Natural killer cell (primary cell): ENCODE measurements around the gene CTSH. TPM values are rescaled to one million over a fixed set of nuclear protein-coding genes. Genes with fewer than 3 reads are reported as not detected.
A peak's percentile ranks its signal among the peaks of the same experiment; 100 is the strongest.

Experiments
- ATAC-seq, 3 donors: fragments of 150-1000 bp in 2 of 3; fragments of 200-7000 bp in 1 of 3; cut with Tn5 transposase; 1 replicate in 1 of 3; 2 replicates in 2 of 3; pipeline ENCODE4 v1.10.0; 2021; ENCODE audit warnings: mild to moderate bottlenecking in 2 of 3, moderate library complexity in 2 of 3
- DNase-seq, 2 donors: peaks; one replicate each; pipeline versions ENCODE4 v3.0.0 to v3.0.0-alpha.2; 2013 to 2021; ENCODE audit warnings: mixed read lengths in 1 of 2
- H3K27ac ChIP-seq: one replicate; pipeline ENCODE4 v1.5.1; 2013; ENCODE audit warnings: mild to moderate bottlenecking, low read length
- H3K27me3 ChIP-seq: one replicate; pipeline ENCODE4 v1.6.1; 2013; ENCODE audit warnings: low read length; ENCODE audit not compliant: control insufficient read depth, insufficient read depth
- H3K36me3 ChIP-seq: one replicate; pipeline ENCODE4 v1.6.1; 2013; ENCODE audit warnings: low read length; ENCODE audit not compliant: control insufficient read depth, insufficient read depth
- H3K4me1 ChIP-seq: one replicate; pipeline ENCODE4 v1.6.1; 2013; ENCODE audit warnings: low read length; ENCODE audit not compliant: control insufficient read depth, insufficient read depth
- H3K4me3 ChIP-seq: one replicate; pipeline ENCODE4 v1.5.1; 2013; ENCODE audit warnings: low read length
- H3K9me3 ChIP-seq: one replicate; pipeline ENCODE4 v1.6.1; 2013; ENCODE audit warnings: low read length; ENCODE audit not compliant: control insufficient read depth, insufficient read depth
- H3K27ac Mint-ChIP-seq, 2 donors: one replicate each; pipeline ENCODE4 v1.8.0; 2022; ENCODE audit warnings: mild to moderate bottlenecking in 2 of 2, mixed read lengths in 2 of 2, moderate library complexity in 1 of 2
- H3K27me3 Mint-ChIP-seq, 2 donors: one replicate each; pipeline ENCODE4 v1.8.0; 2022; ENCODE audit warnings: low read depth in 2 of 2, mixed read lengths in 2 of 2
- H3K36me3 Mint-ChIP-seq: one replicate; pipeline ENCODE4 v1.8.0; 2022; ENCODE audit warnings: mixed read lengths
- H3K4me1 Mint-ChIP-seq, 2 donors: one replicate each; pipeline ENCODE4 v1.8.0; 2022; ENCODE audit warnings: mixed read lengths in 2 of 2
- H3K4me3 Mint-ChIP-seq: one replicate; pipeline ENCODE4 v1.8.0; 2022; ENCODE audit warnings: mild to moderate bottlenecking, moderate library complexity, mixed read lengths
- H3K9me3 Mint-ChIP-seq, 2 donors: one replicate each; pipeline ENCODE4 v1.8.0; 2022; ENCODE audit warnings: mixed read lengths in 2 of 2
- WGBS: methylation state at CpG from one replicate; pipeline ENCODE4 v1.1.7; 2013; ENCODE audit warnings: missing lambda C conversion rate; ENCODE audit not compliant: insufficient coverage; 5-methylcytosine and 5-hydroxymethylcytosine counted together
- intact Hi-C: fragments of 100-400 bp; cut with micrococcal nuclease; formaldehyde crosslinking; loops from one replicate; pipeline ENCODE4 v1.14.2; 2022
- total RNA-seq, 4 donors: library from RNA; stranded (reverse); fragments of 120-200 nt in 1 of 4; gene quantifications; one replicate each; pipeline versions ENCODE4 v1.2.3 to v1.2.4, GENCODE V29; 2013 to 2022
- TF ChIP-seq, protein P1 (sequence below): fragments of 200-600 bp; IDR thresholded peaks from one replicate; pipeline ENCODE4 v1.8.0; 2022; ENCODE audit warnings: antibody characterized with exemption

The CTSH gene
- total RNA-seq, 3 donors from 2014 or later (not counting 1 experiment from before 2014, with no cell fraction given), result 8.8 to 18.1 (median 9.7) TPM

DNA sequence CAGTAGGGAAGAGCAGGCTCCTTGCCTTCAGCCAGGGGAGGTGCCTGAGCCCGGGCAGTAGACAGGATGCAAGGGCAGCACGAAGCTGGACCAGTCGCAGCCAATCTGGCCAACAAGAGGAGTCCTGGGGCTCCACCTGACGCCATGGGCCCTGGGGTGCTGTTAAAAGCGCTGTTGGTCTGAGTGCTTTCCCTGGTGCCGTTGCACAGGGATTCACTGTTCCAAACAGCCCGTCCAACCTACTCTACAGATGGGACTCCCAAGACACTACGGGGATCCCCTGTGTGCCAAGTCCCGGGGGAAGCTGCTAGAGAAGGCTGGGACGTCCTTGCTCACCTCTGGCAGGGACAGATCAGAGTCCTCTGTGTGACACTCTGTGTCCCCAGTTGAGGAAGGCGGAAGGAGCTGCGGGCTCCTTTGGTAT, 632 bp downstream of the CTSH start:
- Mint-ChIP-seq H3K9me3 (no peaks in the 10 kb centered on the region), H3K4me3 (peak overlapping the region; percentile 69), H3K36me3 (no peaks in the 10 kb centered on the region), H3K4me1 (peaks cover 0 to 9% of the 10 kb centered on the region in 2 donors), H3K27me3 (peaks cover 0 to 8% of the 10 kb centered on the region in 2 donors), H3K27ac (peak overlapping the region in 1 of 2 donors; percentile 73)
- peaks cover 20% of the 10 kb centered on the region for H3K4me1 ChIP-seq
- H3K27me3 ChIP-seq, result peaks cover 4% of the 10 kb centered on the region
- TF ChIP-seq, protein P1, sequence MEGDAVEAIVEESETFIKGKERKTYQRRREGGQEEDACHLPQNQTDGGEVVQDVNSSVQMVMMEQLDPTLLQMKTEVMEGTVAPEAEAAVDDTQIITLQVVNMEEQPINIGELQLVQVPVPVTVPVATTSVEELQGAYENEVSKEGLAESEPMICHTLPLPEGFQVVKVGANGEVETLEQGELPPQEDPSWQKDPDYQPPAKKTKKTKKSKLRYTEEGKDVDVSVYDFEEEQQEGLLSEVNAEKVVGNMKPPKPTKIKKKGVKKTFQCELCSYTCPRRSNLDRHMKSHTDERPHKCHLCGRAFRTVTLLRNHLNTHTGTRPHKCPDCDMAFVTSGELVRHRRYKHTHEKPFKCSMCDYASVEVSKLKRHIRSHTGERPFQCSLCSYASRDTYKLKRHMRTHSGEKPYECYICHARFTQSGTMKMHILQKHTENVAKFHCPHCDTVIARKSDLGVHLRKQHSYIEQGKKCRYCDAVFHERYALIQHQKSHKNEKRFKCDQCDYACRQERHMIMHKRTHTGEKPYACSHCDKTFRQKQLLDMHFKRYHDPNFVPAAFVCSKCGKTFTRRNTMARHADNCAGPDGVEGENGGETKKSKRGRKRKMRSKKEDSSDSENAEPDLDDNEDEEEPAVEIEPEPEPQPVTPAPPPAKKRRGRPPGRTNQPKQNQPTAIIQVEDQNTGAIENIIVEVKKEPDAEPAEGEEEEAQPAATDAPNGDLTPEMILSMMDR, result no peak
- 58% methylated on average over 12 of the region's 12 CpGs for WGBS
- no peaks in the 10 kb centered on the region for H3K9me3 ChIP-seq
- peak overlapping the region; percentile 68 for H3K4me3 ChIP-seq
- DNase-seq (no peak), ATAC-seq (peak in 1 of 3 donors; percentile 14)
- no peaks in the 10 kb centered on the region for H3K36me3 ChIP-seq
- peak overlapping the region; percentile 48 for H3K27ac ChIP-seq
- intact Hi-C loops, result no loop called here

DNA sequence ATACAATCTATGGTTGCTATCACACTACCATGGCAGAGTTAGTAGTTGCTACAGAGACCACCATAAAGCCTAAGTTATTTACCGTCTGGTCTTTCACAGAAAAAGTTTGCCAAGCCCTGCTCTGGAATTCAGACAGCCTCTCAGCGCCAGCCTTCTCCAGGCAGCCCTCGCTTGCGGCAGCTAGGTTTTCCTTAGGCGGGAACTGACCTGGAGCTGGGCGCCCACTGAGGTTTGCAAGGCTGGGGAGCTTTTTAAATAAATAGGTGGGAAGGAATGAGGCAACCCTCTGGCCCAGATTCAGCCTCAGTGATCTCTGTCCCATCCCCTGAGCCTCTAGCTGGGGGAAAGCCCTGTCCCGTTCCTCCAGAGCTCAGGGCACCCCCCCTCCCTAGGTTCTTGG, 1.2 kb downstream of the CTSH start:
- Histone ChIP-seq H3K4me1 (peaks cover 20% of the 10 kb centered on the region), H3K9me3 (no peaks in the 10 kb centered on the region), H3K27ac (no peak overlapping the region), H3K27me3 (peaks cover 4% of the 10 kb centered on the region), H3K4me3 (peak overlapping the region; percentile 68), H3K36me3 (no peaks in the 10 kb centered on the region)
- intact Hi-C loops, result no loop called here
- no peak overlapping the region for H3K27ac Mint-ChIP-seq
- H3K4me3 Mint-ChIP-seq, result peak overlapping the region; percentile 49
- H3K9me3 Mint-ChIP-seq, result no peaks in the 10 kb centered on the region
- TF ChIP-seq, protein P1, result no peak
- 87% methylated on average over 7 of the region's 7 CpGs for WGBS
- peaks cover 0 to 9% of the 10 kb centered on the region in 2 donors for H3K4me1 Mint-ChIP-seq
- DNase-seq (no peak), ATAC-seq (no peak)
- H3K36me3 Mint-ChIP-seq, result no peaks in the 10 kb centered on the region
- H3K27me3 Mint-ChIP-seq, result peaks cover 0 to 8% of the 10 kb centered on the region in 2 donors

DNA sequence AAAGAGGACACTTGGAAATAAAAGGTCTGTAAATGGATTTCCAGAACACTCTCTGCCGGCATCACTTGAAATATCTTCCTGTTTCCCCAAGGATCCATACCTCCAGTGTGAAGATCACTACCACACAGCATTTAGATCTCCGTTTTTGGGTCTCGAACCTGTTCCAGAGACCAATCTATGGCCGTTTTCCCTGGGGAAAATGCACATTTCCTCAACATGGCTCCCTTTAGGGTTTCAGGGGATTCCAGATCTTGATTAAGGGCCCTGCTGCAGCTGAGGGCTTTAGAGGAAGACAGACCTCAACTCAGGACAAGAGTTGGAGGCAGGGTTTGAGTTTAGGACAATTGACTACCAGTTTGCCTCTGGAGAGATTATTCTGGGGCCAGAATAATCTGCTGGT, 2.1 kb downstream of the CTSH start:
- no peak overlapping the region for H3K4me3 ChIP-seq
- H3K27ac ChIP-seq, result no peak overlapping the region
- Mint-ChIP-seq H3K36me3 (no peaks in the 10 kb centered on the region), H3K27me3 (peaks cover 0 to 11% of the 10 kb centered on the region in 2 donors), H3K4me1 (peaks cover 0 to 9% of the 10 kb centered on the region in 2 donors), H3K27ac (no peak overlapping the region), H3K4me3 (no peak overlapping the region), H3K9me3 (no peaks in the 10 kb centered on the region)
- 91% methylated on average over 4 of the region's 4 CpGs for WGBS
- DNase-seq, result no peak
- H3K36me3 ChIP-seq, result no peaks in the 10 kb centered on the region
- ATAC-seq, result no peak
- H3K27me3 ChIP-seq, result peaks cover 4% of the 10 kb centered on the region
- peaks cover 20% of the 10 kb centered on the region for H3K4me1 ChIP-seq
- intact Hi-C loops, result no loop called here
- H3K9me3 ChIP-seq, result no peaks in the 10 kb centered on the region
- TF ChIP-seq, protein P1, result no peak
